IgD-negative memory B cell (primary cell): ENCODE measurements around the gene NOS3. TPM values are rescaled to one million over a fixed set of nuclear protein-coding genes. Genes with fewer than 3 reads are reported as not detected.

Experiments used
- H3K27ac Mint-ChIP-seq, 3 donors: one replicate each; pipeline ENCODE4 v1.8.0; 2020 to 2022; ENCODE audit warnings: mild to moderate bottlenecking in 3 of 3, mixed read lengths in 3 of 3, moderate library complexity in 1 of 3
- H3K27me3 Mint-ChIP-seq: one replicate; pipeline ENCODE4 v1.8.0; 2021; ENCODE audit warnings: mixed read lengths
- H3K36me3 Mint-ChIP-seq: one replicate; pipeline ENCODE4 v1.8.0; 2020; ENCODE audit warnings: mild to moderate bottlenecking, mixed read lengths
- H3K4me1 Mint-ChIP-seq, 3 donors: one replicate each; pipeline ENCODE4 v1.8.0; 2020 to 2022; ENCODE audit warnings: mixed read lengths in 3 of 3, mild to moderate bottlenecking in 1 of 3
- H3K4me3 Mint-ChIP-seq, 4 donors: one replicate each; pipeline ENCODE4 v1.8.0; 2020 to 2022; ENCODE audit warnings: mild to moderate bottlenecking in 4 of 4, mixed read lengths in 4 of 4, moderate library complexity in 3 of 4
- H3K9me3 Mint-ChIP-seq, 3 donors: one replicate each; pipeline ENCODE4 v1.8.0; 2020 to 2021; ENCODE audit warnings: mixed read lengths in 3 of 3, mild to moderate bottlenecking in 1 of 3
- polyA plus RNA-seq: library from polyadenylated mRNA; unstranded; fragments of 300-500 nt; fragmentation: Illumina TruSeq; gene quantifications from one replicate; pipeline ENCODE4 v1.2.3, GENCODE V29; 2021

NOS3 gene
- polyA plus RNA-seq, 1 donor from 2014 or later: 2.0 TPM

DNA sequence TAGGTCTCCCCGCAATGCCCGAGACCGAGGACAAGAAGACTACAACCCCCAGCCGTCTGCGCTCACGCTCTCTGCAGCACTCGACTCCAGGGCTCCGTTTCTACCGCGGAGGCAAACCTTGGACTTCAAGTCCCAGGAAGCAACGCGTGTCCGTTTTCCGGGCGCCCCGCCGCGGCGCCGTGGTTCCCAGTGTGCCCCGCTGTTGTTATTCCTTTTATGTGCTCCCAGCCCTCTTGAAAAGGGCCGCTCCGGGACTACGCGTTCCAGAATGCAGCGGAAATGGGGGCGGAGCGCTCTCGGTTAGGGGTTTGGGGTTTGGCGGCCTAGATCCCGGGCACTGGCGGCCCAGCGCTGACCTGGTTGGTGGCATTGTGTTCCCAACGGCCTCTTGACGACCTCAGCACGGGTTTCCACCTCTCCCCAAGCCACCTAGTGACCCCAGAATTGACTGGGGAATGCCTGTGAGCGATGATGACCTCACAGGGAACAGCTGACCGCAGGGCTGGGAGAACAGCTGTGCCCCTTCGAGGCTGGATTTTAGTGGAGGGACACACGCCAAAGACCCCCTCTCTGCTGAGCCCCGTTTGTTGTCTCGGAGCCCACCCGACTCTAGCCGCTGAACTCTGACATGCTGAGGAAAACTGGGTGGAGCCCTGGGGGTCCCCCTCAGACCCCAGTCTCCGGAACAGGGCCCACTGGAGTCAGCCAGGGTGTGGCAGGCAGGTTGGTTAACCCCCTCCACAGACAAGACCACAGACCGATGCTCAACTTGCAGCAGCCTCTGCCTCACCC, 67.4 kb downstream of the NOS3 start:
- Mint-ChIP-seq H3K27ac (peak overlapping the region; percentile 94 to 96 (median 95)), H3K4me1 (peaks cover 9 to 11% (median 9%) of the 10 kb centered on the region in 3 donors), H3K36me3 (no peaks in the 10 kb centered on the region), H3K9me3 (no peaks in the 10 kb centered on the region), H3K4me3 (peak overlapping the region; percentile 89 to 99 (median 98)), H3K27me3 (no peaks in the 10 kb centered on the region)

DNA sequence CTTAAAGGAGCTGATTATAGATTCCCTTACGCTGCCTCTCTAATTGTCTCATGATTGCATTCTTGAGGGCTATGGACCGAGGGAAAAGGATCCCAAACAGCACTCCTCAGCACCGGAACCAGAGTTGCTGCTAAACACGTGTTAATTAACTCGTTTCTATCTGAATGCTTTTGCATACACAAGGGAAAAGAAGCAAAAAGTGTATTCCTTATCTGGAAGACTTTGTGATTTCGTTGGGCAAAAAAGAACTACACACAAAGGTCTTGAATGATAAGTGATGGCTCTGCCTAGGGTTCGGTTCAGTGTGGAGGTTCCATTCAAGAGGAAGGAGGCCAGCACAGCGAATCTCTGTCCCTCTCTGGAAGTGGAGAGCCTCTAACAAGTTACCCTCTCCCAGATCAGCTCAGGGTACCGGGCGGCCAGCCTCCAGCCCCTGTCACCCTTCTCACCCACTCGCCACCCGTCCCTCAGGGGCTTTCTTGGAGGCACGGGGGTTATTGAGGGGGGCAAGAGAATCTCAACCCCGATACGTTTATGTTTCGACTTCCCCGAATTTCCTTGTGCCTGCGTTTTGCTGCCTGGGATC, 68.1 kb downstream of the NOS3 start:
- peak overlapping the region; percentile 94 to 96 (median 95) for H3K27ac Mint-ChIP-seq
- peaks cover 9 to 11% (median 9%) of the 10 kb centered on the region in 3 donors for H3K4me1 Mint-ChIP-seq
- H3K4me3 Mint-ChIP-seq: peak overlapping the region; percentile 89 to 99 (median 98)
- H3K36me3 Mint-ChIP-seq: no peaks in the 10 kb centered on the region
- H3K27me3 Mint-ChIP-seq: no peaks in the 10 kb centered on the region
- no peaks in the 10 kb centered on the region for H3K9me3 Mint-ChIP-seq

DNA sequence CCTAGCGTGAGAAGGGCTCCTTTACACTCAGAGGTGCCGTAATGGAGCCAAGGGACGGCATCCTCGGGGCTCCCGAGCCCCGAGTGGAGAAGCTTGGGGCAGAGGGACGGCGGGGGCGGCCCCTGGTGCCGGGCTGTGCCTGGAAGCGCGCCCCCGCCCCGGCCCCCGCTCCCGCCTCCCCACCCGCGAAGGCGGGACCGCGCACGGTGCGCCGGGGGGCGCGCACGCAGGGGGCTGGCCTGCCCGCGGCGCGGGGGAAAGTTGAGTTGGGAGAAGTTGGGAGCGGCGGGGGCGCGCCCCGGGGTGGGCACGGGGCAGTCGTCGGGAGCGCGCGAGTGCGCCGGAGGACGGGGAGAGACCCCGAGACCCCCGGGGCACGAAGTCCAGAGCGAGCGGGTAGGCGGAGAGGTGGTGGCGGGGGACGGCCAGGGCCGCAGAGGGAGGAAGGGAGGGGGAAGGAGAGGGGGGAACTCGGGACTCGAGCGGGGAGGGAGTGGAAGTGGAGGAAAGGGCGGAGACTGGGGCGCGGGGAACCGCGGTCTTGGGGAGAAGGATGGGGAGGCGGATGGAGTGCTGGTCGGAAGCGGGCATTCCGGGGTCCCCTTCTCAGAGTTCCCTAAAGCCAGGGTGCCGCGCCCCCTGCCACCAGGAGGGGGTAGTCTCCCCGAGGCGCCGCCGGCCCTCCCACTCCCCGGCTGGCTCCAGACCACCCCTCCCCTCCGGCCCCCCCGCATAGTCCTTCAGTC, 68.7 kb downstream of the NOS3 start, which contains the start of gene SLC4A2:
Gene SLC4A2, plus strand, starts transcription at position 223 of the 746 bp plus-strand sequence. CDS start 2,399 bp downstream, outside the sequence.
- Mint-ChIP-seq H3K27me3 (no peaks in the 10 kb centered on the region), H3K4me1 (peaks cover 9 to 11% (median 9%) of the 10 kb centered on the region in 3 donors), H3K9me3 (no peaks in the 10 kb centered on the region), H3K4me3 (peak within 1 kb of the TSS; percentile 89 to 99 (median 98)), H3K36me3 (no peaks in the 10 kb centered on the region), H3K27ac (peak within 1 kb of the TSS; percentile 94 to 96 (median 95))

DNA sequence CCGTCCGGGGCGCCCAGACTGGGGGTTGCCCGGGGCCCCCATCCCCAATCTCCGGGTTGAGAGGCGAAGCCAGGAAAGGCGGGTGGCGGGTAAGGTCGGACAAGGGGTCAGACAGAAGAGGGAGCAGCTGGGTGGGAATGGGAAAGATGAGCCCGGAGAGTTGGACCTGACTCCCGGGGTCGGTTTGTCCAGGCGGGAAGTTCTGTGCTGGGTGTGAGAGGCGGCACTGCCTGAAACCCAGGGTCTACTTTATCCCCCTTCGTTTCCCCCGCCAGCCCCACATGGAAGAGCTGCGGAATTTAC, 69.2 kb downstream of the NOS3 start:
- H3K27me3 Mint-ChIP-seq: no peaks in the 10 kb centered on the region
- H3K4me3 Mint-ChIP-seq: peak overlapping the region; percentile 89 to 99 (median 98)
- H3K27ac Mint-ChIP-seq: peak overlapping the region; percentile 23 to 96 (median 31)
- peaks cover 9 to 11% (median 9%) of the 10 kb centered on the region in 3 donors for H3K4me1 Mint-ChIP-seq
- H3K9me3 Mint-ChIP-seq: no peaks in the 10 kb centered on the region
- no peaks in the 10 kb centered on the region for H3K36me3 Mint-ChIP-seq

DNA sequence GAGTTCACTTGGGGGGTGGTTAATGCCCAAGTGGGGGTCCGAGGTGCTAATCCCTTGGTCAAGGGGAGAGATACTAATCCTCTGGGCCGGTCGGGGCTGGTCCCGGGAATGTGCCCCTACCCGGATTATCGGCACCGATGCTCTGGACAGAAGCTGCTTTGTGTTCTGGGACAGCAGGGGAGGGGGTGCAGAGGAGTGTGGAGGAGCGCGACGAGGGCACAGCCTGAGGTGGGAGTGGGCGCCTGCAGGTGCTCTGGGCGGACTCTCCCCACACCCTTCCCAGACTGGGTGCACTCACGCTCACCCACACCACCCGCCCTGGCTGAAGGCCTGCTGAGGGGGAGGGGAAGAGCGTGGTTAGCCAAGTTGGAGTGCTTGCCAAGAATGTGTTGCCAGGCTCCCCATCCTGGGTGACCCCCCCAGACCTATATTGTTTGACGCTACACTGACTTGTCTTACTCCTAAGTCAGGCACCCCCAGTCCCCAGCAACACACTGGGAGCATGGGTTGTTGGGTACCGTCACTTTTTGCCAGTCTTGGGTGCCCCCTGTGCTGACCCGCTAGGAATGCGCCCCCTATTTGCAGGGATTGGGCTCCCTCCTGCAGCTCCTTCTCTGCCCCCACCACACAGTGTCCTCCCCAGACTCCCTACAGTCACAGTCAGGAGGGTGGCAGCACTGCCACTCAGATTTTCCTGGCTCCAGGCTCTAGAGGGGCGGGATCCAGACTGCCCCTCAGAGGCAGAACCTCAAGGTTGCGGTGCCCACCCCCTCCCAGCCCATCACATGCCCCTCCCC, 69.8 kb downstream of the NOS3 start:
- H3K4me1 Mint-ChIP-seq: peaks cover 9 to 11% (median 9%) of the 10 kb centered on the region in 3 donors
- H3K36me3 Mint-ChIP-seq: no peaks in the 10 kb centered on the region
- H3K4me3 Mint-ChIP-seq: peak overlapping the region; percentile 89 to 99 (median 98)
- H3K27ac Mint-ChIP-seq: peak overlapping the region; percentile 10 to 96 (median 23)
- no peaks in the 10 kb centered on the region for H3K27me3 Mint-ChIP-seq
- H3K9me3 Mint-ChIP-seq: no peaks in the 10 kb centered on the region

DNA sequence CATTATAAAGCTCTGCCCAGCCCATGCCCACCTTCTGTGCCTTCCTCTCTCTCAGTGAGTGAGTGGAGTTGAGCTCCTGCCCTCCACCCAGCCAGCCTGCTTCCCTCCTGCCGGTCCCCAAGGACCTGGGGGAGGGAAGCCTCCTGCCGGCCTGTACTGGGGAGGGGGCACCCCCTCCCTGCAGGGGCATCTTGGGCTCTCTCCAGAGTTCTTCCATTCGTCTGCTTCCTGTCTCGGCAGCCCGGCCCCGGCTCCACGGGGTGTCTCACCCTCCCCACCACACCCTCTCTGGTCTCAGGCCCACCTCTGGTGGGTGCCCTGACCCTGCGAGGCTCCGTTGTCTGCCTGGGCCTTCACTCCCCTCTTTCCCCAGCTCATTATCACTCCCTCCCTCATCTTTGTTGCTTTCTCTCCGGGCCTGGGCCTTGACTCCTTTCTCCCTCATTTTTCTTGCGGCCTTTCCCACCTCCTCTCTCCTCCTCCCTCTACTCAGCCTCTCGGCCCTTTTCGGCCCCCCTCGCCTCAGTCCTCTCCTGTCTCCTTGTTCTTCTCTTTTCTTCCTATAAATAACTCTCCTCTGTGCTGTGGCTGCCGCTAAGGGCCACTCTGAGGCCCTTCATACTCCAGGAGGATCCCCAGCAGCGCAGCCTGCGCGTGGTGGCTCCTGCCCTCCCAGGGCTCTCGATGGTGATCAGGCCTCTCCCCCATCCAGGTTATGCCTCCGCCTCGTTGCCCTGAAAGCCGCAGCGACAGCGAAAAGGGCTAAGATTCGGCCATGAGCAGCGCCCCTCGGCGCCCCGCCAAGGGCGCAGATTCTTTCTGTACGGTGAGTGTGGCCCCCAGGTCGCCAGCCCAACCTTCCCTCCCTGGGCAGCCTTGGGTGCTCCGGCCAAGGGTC, 70.6 kb downstream of the NOS3 start:
- Mint-ChIP-seq H3K27me3 (no peaks in the 10 kb centered on the region), H3K36me3 (no peaks in the 10 kb centered on the region), H3K4me1 (peaks cover 9 to 11% (median 9%) of the 10 kb centered on the region in 3 donors), H3K4me3 (peak overlapping the region in 2 of 4 donors; percentile 51 to 99), H3K9me3 (no peaks in the 10 kb centered on the region), H3K27ac (no peak overlapping the region)

DNA sequence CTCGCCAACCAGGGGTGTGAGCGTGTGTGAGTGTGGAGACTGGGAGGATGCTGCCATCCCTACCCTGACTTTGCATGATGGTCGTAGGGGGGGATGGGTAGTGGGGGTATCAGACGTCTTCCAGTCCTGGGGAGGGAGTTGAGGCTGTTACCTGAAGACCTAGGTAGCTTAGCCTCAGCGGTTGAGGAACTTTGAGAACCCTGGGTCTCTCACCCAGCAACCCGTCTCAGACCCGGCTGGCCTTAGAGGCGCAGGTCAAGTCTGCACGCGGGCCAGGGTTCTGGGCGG, 71.2 kb downstream of the NOS3 start:
- peak overlapping the region in 2 of 4 donors; percentile 23 to 99 for H3K4me3 Mint-ChIP-seq
- no peak overlapping the region for H3K27ac Mint-ChIP-seq
- H3K4me1 Mint-ChIP-seq: peaks cover 9% of the 10 kb centered on the region in 3 donors
- H3K36me3 Mint-ChIP-seq: no peaks in the 10 kb centered on the region
- no peaks in the 10 kb centered on the region for H3K27me3 Mint-ChIP-seq
- H3K9me3 Mint-ChIP-seq: no peaks in the 10 kb centered on the region

DNA sequence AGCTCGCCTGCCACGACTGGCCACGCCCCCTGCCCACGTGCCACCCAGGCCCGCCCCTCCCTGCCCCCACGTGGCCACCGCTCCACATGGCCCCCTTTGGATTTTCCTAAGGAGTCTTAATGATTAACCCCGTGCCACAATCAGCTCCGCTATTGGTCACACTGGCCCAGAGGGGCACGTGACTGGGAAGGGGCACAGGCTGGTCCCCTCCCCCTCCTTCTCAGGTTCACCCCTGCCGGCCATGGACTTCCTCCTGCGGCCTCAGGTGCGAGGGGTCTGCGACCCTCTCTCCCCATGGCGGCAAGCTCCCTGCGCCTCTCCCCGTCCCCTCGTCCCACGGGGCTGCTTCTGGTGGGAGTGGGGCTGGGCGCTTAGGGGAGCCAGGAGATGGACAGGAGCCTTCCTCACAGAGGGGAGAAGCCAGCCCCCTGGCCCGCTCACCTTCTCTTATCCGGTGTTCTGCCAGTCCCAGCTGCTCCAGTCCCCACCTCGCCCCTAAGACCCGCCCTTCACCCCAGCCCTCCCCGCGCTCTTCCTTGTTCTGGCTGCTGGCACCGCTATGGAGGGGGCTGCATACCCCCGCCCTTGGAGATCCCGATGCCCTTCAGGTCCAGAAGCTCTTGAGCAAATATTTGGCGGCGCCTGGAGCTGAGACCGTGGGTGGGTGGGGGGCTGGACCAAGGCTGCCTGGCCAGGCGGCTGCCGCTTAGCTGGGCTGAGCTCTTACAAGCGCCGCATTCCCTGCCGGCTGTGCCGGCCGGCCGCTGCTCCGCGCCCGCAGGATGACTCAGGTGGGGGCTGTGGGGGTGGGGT, 71.8 kb downstream of the NOS3 start:
- H3K36me3 Mint-ChIP-seq: no peaks in the 10 kb centered on the region
- peaks cover 4 to 9% (median 5%) of the 10 kb centered on the region in 3 donors for H3K4me1 Mint-ChIP-seq
- H3K27me3 Mint-ChIP-seq: no peaks in the 10 kb centered on the region
- H3K9me3 Mint-ChIP-seq: no peaks in the 10 kb centered on the region
- no peak overlapping the region for H3K4me3 Mint-ChIP-seq
- H3K27ac Mint-ChIP-seq: no peak overlapping the region

DNA sequence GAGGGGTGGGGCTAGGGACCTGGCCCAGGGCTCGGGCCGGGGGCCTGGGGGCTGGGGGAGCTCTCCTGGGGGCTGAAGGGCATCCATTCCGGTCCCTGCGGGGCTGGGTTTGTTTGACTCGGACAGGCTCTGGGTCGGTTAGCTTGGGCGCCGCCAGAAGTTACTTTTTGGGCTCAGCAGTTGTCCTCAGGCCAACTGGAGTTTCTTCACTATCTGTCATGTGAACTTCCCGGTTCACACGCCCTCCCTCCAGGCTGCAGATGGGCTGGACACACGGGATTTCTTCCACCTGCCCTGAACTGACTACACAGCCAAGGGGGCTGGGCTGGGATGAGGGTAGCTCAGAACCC, 72.4 kb downstream of the NOS3 start:
- peaks cover 4 to 5% (median 4%) of the 10 kb centered on the region in 3 donors for H3K4me1 Mint-ChIP-seq
- no peaks in the 10 kb centered on the region for H3K36me3 Mint-ChIP-seq
- peak overlapping the region in 1 of 3 donors; percentile 86 for H3K27ac Mint-ChIP-seq
- no peak overlapping the region for H3K4me3 Mint-ChIP-seq
- no peaks in the 10 kb centered on the region for H3K27me3 Mint-ChIP-seq
- H3K9me3 Mint-ChIP-seq: no peaks in the 10 kb centered on the region

Other genes with a start within 250 kb of the NOS3 start
- 2.4 TPM for gene TMEM176B, start 190.7 kb upstream of the NOS3 start, polyA plus RNA-seq
- not detected for gene TMEM176A, start 190.2 kb upstream of the NOS3 start, polyA plus RNA-seq
- gene AOC1, start 138.5 kb upstream of the NOS3 start, polyA plus RNA-seq: 0.11 TPM
- 2.5 TPM for gene KCNH2, start 12.7 kb upstream of the NOS3 start, polyA plus RNA-seq
- 11.2 TPM for gene ATG9B, start 33.5 kb downstream of the NOS3 start, polyA plus RNA-seq
- gene ABCB8, start 37.4 kb downstream of the NOS3 start, polyA plus RNA-seq: 21.6 TPM
- gene ASIC3, start 57.5 kb downstream of the NOS3 start, polyA plus RNA-seq: not detected
- 11.4 TPM for gene CDK5, start 66.9 kb downstream of the NOS3 start, polyA plus RNA-seq
- 17.8 TPM for gene SLC4A2, start 68.6 kb downstream of the NOS3 start, polyA plus RNA-seq
- 55.4 TPM for gene FASTK, start 89.8 kb downstream of the NOS3 start, polyA plus RNA-seq
- gene TMUB1, start 92.5 kb downstream of the NOS3 start, polyA plus RNA-seq: 72.6 TPM
- gene AGAP3, start 95.5 kb downstream of the NOS3 start, polyA plus RNA-seq: 3.5 TPM
- not detected for gene GBX1, start 176.7 kb downstream of the NOS3 start, polyA plus RNA-seq
- gene ASB10, start 196.2 kb downstream of the NOS3 start, polyA plus RNA-seq: not detected
- not detected for gene H2BK1, start 219.5 kb downstream of the NOS3 start, polyA plus RNA-seq
- gene ABCF2, start 236.2 kb downstream of the NOS3 start, polyA plus RNA-seq: 34.2 TPM
- gene CHPF2, start 241.5 kb downstream of the NOS3 start, polyA plus RNA-seq: 25.4 TPM